ENCODE data around the gene CD40LG.

DNA sequence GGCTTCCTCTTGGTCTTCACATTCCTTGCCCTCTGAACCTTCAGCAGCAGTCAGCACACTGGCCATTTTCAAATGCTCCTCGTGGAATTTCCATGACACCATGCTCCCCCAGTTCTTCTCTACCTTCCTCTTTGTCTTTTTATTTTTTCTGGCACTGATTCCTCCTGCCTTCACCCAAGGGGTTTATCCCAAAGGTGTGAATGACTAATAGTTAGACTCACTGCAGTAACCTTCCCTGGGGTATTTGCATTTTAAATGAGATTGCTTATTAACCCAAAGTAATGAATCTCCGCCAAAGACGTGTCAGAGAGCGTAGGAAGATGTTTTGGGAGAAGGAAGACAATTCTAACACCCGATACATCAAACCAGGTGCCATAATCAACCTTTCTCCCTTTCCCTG, 36.2 kb downstream of the CD40LG start:
- TF ChIP-seq SP1 (IDR thresholded peaks at IDR 0.05), result no peak
- TF ChIP-seq FOXA1 (IDR thresholded peaks at IDR 0.05), result no peak
- no peak for TF ChIP-seq BHLHE40 (IDR thresholded peaks at IDR 0.05; ENCODE audit: borderline replicate concordance)
- TF ChIP-seq FOXM1 (IDR thresholded peaks at IDR 0.05; ENCODE audit: borderline replicate concordance), result no peak
- no peak for TF ChIP-seq TARDBP (IDR thresholded peaks at IDR 0.05)
